A549 (cell line): ENCODE data around the gene ZNF799.

Experiments
- CEBPB ChIP-seq, 2 experiments: fragments of >200 bp in 1 of 2; sonication (Bioruptor Twin) in 1 of 2; formaldehyde crosslinking in 1 of 2; IDR thresholded peaks; 2 replicates each; pipeline ENCODE4 v1.6.1; 2012 to 2016
- EHMT2 ChIP-seq: fragments of 200-600 bp; sonication (generic); IDR thresholded peaks from 2 replicates; pipeline ENCODE4 v1.6.1; 2016; ENCODE audit warnings: antibody characterized with exemption, low read depth, mild to moderate bottlenecking, moderate library complexity
- POLR2A ChIP-seq: IDR thresholded peaks from 2 replicates; pipeline ENCODE4 v1.6.1; 2012; ENCODE audit warnings: mild to moderate bottlenecking, low read length
- TF ChIP-seq, protein P1 (sequence below): fragments of >200 bp; sonication (Bioruptor Twin); formaldehyde crosslinking; IDR thresholded peaks from 3 replicates; pipeline ENCODE4 v1.5.1; 2016

DNA sequence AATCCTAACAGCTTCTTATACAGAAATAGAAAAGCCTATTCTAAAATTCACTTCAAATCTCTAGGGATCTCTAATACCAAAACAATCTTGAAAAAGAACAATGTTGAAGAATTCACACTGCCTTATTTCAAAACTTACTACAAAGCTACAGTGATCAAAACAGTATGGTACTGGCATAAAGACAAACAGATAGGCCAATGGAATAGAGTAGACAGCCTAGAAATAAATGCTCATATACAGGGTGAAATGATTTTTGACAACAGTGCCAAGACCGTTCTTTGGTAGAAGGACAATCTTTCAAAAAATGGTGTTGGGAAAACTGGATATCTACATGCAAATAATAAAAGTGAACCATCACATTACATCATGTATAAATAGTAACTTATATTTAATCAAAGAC is 55.9 kb downstream of the ZNF799 start:
- TF ChIP-seq, protein P1, sequence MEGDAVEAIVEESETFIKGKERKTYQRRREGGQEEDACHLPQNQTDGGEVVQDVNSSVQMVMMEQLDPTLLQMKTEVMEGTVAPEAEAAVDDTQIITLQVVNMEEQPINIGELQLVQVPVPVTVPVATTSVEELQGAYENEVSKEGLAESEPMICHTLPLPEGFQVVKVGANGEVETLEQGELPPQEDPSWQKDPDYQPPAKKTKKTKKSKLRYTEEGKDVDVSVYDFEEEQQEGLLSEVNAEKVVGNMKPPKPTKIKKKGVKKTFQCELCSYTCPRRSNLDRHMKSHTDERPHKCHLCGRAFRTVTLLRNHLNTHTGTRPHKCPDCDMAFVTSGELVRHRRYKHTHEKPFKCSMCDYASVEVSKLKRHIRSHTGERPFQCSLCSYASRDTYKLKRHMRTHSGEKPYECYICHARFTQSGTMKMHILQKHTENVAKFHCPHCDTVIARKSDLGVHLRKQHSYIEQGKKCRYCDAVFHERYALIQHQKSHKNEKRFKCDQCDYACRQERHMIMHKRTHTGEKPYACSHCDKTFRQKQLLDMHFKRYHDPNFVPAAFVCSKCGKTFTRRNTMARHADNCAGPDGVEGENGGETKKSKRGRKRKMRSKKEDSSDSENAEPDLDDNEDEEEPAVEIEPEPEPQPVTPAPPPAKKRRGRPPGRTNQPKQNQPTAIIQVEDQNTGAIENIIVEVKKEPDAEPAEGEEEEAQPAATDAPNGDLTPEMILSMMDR: no peak
- TF ChIP-seq EHMT2 (no peak), CEBPB (IDR thresholded peaks at IDR 0.05) (no peak), POLR2A (no peak)
